ENCODE results near the gene SHANK2.

Gene SHANK2

GRCh38 chr11:71251151-71251721 lies 1.1 kb downstream of the SHANK2 start:
- Histone ChIP-seq H3K14ac (ENCODE audit: low read length) (peak overlapping the region; percentile 77), H4K91ac (ENCODE audit: low read depth, low read length) (peak overlapping the region; percentile 99), H3K27me3 (ENCODE audit: insufficient read depth, low read length) (no peaks in the 10 kb centered on the region), H3K4me3 (ENCODE audit: low read depth, low read length) (peak overlapping the region; percentile 86), H3K23ac (ENCODE audit: low read length) (no peak overlapping the region), H2BK12ac (ENCODE audit: low read length) (no peak overlapping the region), H3K4me2 (ENCODE audit: low read length) (peak overlapping the region; percentile 80), H2BK5ac (ENCODE audit: low read depth, low read length, poor library complexity) (peak overlapping the region; percentile 94), H3K18ac (ENCODE audit: low read length) (peak overlapping the region; percentile 96), H2AFZ (ENCODE audit: insufficient read depth, low read length, poor library complexity) (peak overlapping the region; percentile 97), H3K79me1 (ENCODE audit: low read length) (peaks cover 40% of the 10 kb centered on the region), H3K79me2 (ENCODE audit: control insufficient read depth, insufficient read depth, low read length, poor library complexity) (peaks cover 27% of the 10 kb centered on the region), H2BK120ac (ENCODE audit: insufficient read depth, low read length, poor library complexity) (peak overlapping the region; percentile 36), H2AK5ac (ENCODE audit: low read length) (peak overlapping the region; percentile 35), H3K4me1 (ENCODE audit: control insufficient read depth in 1 of 2, insufficient read depth in 2 of 2, low read length in 2 of 2) (peaks cover 40 to 43% of the 10 kb centered on the region in 2 experiments), H3K9ac (ENCODE audit: low read length) (peak overlapping the region; percentile 19), H3K9me3 (ENCODE audit: insufficient read depth, low read depth, low read length) (no peaks in the 10 kb centered on the region), H4K12ac (ENCODE audit: low read depth, low read length) (peak overlapping the region; percentile 51), H3K36me3 (ENCODE audit: control insufficient read depth in 1 of 2, insufficient read depth in 2 of 2, low read length in 2 of 2) (peaks cover 0 to 6% of the 10 kb centered on the region in 2 experiments), H4K8ac (ENCODE audit: low read depth, low read length) (peak overlapping the region; percentile 80), H3K4ac (ENCODE audit: low read depth, low read length) (peak overlapping the region; percentile 74), H3K27ac (ENCODE audit: low read depth, low read length) (peak overlapping the region; percentile 54)
- WGBS (ENCODE audit: extremely low coverage, insufficient coverage, insufficient read length): no CpG with 5 or more reads among the region's 64 CpGs
- DNase-seq: peak in 1 of 2 donors; percentile 31

- Histone ChIP-seq H3K4me2 (ENCODE audit: low read length) (peak overlapping the region; percentile 80), H3K4me3 (ENCODE audit: low read depth, low read length) (peak overlapping the region; percentile 86), H3K9ac (ENCODE audit: low read length) (peak overlapping the region; percentile 50), H2BK120ac (ENCODE audit: insufficient read depth, low read length, poor library complexity) (peak overlapping the region; percentile 36), H2AK5ac (ENCODE audit: low read length) (peak overlapping the region; percentile 35), H3K23ac (ENCODE audit: low read length) (no peak overlapping the region), H3K79me2 (ENCODE audit: control insufficient read depth, insufficient read depth, low read length, poor library complexity) (peaks cover 29% of the 10 kb centered on the region), H3K18ac (ENCODE audit: low read length) (peak overlapping the region; percentile 96), H2AFZ (ENCODE audit: insufficient read depth, low read length, poor library complexity) (peak overlapping the region; percentile 97), H3K14ac (ENCODE audit: low read length) (peak overlapping the region; percentile 77), H3K27ac (ENCODE audit: low read depth, low read length) (no peak overlapping the region), H2BK12ac (ENCODE audit: low read length) (peak overlapping the region; percentile 53), H4K12ac (ENCODE audit: low read depth, low read length) (peak overlapping the region; percentile 51), H3K4ac (ENCODE audit: low read depth, low read length) (peak overlapping the region; percentile 74), H3K9me3 (ENCODE audit: insufficient read depth, low read depth, low read length) (no peaks in the 10 kb centered on the region), H3K4me1 (ENCODE audit: control insufficient read depth in 1 of 2, insufficient read depth in 2 of 2, low read length in 2 of 2) (peaks cover 41 to 45% of the 10 kb centered on the region in 2 experiments), H4K91ac (ENCODE audit: low read depth, low read length) (peak overlapping the region; percentile 99), H3K27me3 (ENCODE audit: insufficient read depth, low read length) (no peaks in the 10 kb centered on the region), H3K79me1 (ENCODE audit: low read length) (peaks cover 46% of the 10 kb centered on the region), H4K8ac (ENCODE audit: low read depth, low read length) (peak overlapping the region; percentile 80), H2BK5ac (ENCODE audit: low read depth, low read length, poor library complexity) (peak overlapping the region; percentile 94), H3K36me3 (ENCODE audit: control insufficient read depth in 1 of 2, insufficient read depth in 2 of 2, low read length in 2 of 2) (peaks cover 0 to 6% of the 10 kb centered on the region in 2 experiments)
- DNase-seq: no peak
- WGBS (ENCODE audit: extremely low coverage, insufficient coverage, insufficient read length): no CpG with 5 or more reads among the region's 27 CpGs
Measured at GRCh38 chr11:71250523-71251150, 1.7 kb downstream of the SHANK2 start.

- Histone ChIP-seq H4K12ac (ENCODE audit: low read depth, low read length) (peak overlapping the region; percentile 22), H4K91ac (ENCODE audit: low read depth, low read length) (peak overlapping the region; percentile 52), H3K79me1 (ENCODE audit: low read length) (peaks cover 50% of the 10 kb centered on the region), H3K18ac (ENCODE audit: low read length) (peak overlapping the region; percentile 59), H4K8ac (ENCODE audit: low read depth, low read length) (peak overlapping the region; percentile 48), H3K14ac (ENCODE audit: low read length) (peak overlapping the region; percentile 32), H3K9me3 (ENCODE audit: insufficient read depth, low read depth, low read length) (no peaks in the 10 kb centered on the region), H3K36me3 (ENCODE audit: control insufficient read depth in 1 of 2, insufficient read depth in 2 of 2, low read length in 2 of 2) (peaks cover 0 to 6% of the 10 kb centered on the region in 2 experiments), H2BK120ac (ENCODE audit: insufficient read depth, low read length, poor library complexity) (peak overlapping the region; percentile 47), H3K9ac (ENCODE audit: low read length) (no peak overlapping the region), H3K27ac (ENCODE audit: low read depth, low read length) (peak overlapping the region; percentile 66), H3K4me1 (ENCODE audit: control insufficient read depth in 1 of 2, insufficient read depth in 2 of 2, low read length in 2 of 2) (peaks cover 47 to 49% of the 10 kb centered on the region in 2 experiments), H3K23ac (ENCODE audit: low read length) (no peak overlapping the region), H2AFZ (ENCODE audit: insufficient read depth, low read length, poor library complexity) (no peak overlapping the region), H2BK12ac (ENCODE audit: low read length) (peak overlapping the region; percentile 31), H3K4me2 (ENCODE audit: low read length) (peak overlapping the region; percentile 21), H2BK5ac (ENCODE audit: low read depth, low read length, poor library complexity) (no peak overlapping the region), H3K4me3 (ENCODE audit: low read depth, low read length) (no peak overlapping the region), H3K79me2 (ENCODE audit: control insufficient read depth, insufficient read depth, low read length, poor library complexity) (peaks cover 32% of the 10 kb centered on the region), H3K4ac (ENCODE audit: low read depth, low read length) (peak overlapping the region; percentile 42), H2AK5ac (ENCODE audit: low read length) (peak overlapping the region; percentile 41), H3K27me3 (ENCODE audit: insufficient read depth, low read length) (no peaks in the 10 kb centered on the region)
- WGBS (ENCODE audit: extremely low coverage, insufficient coverage, insufficient read length): no CpG with 5 or more reads among the region's 6 CpGs
- DNase-seq: no peak
Measured at GRCh38 chr11:71249301-71249700, 3.1 kb downstream of the SHANK2 start.

GRCh38 chr11:71248656-71249055 lies 3.7 kb downstream of the SHANK2 start:
- peak overlapping the region; percentile 58 for H2BK120ac ChIP-seq (ENCODE audit: insufficient read depth, low read length, poor library complexity)
- peak in 1 of 2 donors; percentile 25 for DNase-seq
- H3K14ac ChIP-seq (ENCODE audit: low read length): no peak overlapping the region
- H4K12ac ChIP-seq (ENCODE audit: low read depth, low read length): no peak overlapping the region
- no peak overlapping the region for H2AFZ ChIP-seq (ENCODE audit: insufficient read depth, low read length, poor library complexity)
- peaks cover 52% of the 10 kb centered on the region for H3K79me1 ChIP-seq (ENCODE audit: low read length)
- peak overlapping the region; percentile 21 for H3K4me2 ChIP-seq (ENCODE audit: low read length)
- no peaks in the 10 kb centered on the region for H3K27me3 ChIP-seq (ENCODE audit: insufficient read depth, low read length)
- peak overlapping the region; percentile 66 for H3K27ac ChIP-seq (ENCODE audit: low read depth, low read length)
- no peak overlapping the region for H4K8ac ChIP-seq (ENCODE audit: low read depth, low read length)
- H3K23ac ChIP-seq (ENCODE audit: low read length): no peak overlapping the region
- peak overlapping the region; percentile 53 for H2AK5ac ChIP-seq (ENCODE audit: low read length)
- H3K18ac ChIP-seq (ENCODE audit: low read length): peak overlapping the region; percentile 44
- H3K4ac ChIP-seq (ENCODE audit: low read depth, low read length): peak overlapping the region; percentile 35
- H3K36me3 ChIP-seq (ENCODE audit: control insufficient read depth in 1 of 2, insufficient read depth in 2 of 2, low read length in 2 of 2): peaks cover 0 to 6% of the 10 kb centered on the region in 2 experiments
- WGBS (ENCODE audit: extremely low coverage, insufficient coverage, insufficient read length): no CpG with 5 or more reads among the region's 9 CpGs
- peak overlapping the region; percentile 61 for H2BK5ac ChIP-seq (ENCODE audit: low read depth, low read length, poor library complexity)
- H3K9me3 ChIP-seq (ENCODE audit: insufficient read depth, low read depth, low read length): no peaks in the 10 kb centered on the region
- H4K91ac ChIP-seq (ENCODE audit: low read depth, low read length): peak overlapping the region; percentile 27
- H3K79me2 ChIP-seq (ENCODE audit: control insufficient read depth, insufficient read depth, low read length, poor library complexity): peaks cover 34% of the 10 kb centered on the region
- H2BK12ac ChIP-seq (ENCODE audit: low read length): peak overlapping the region; percentile 29
- no peak overlapping the region for H3K9ac ChIP-seq (ENCODE audit: low read length)
- peaks cover 49 to 50% of the 10 kb centered on the region in 2 experiments for H3K4me1 ChIP-seq (ENCODE audit: control insufficient read depth in 1 of 2, insufficient read depth in 2 of 2, low read length in 2 of 2)
- no peak overlapping the region for H3K4me3 ChIP-seq (ENCODE audit: low read depth, low read length)

All from trophoblast cell (in vitro differentiated cells and primary cell).